HFF-Myc (cell line): ENCODE data around the gene GPC5.

Experiments used
- DNase-seq: peaks from one replicate; pipeline ENCODE4 v3.0.0-alpha.2; 2011; ENCODE audit warnings: low read depth; ENCODE audit errors: extremely low read depth
- H3K4me3 ChIP-seq: replicated peaks from 2 replicates; pipeline ENCODE4 v1.5.1; 2011; ENCODE audit warnings: low read depth, mild to moderate bottlenecking, control low read depth, low read length
- TF ChIP-seq, protein P1 (sequence below): IDR thresholded peaks from 2 replicates; pipeline ENCODE4 v1.5.1; 2012; ENCODE audit warnings: mild to moderate bottlenecking, low read depth, low read length, control low read depth; ENCODE audit errors: missing control alignments

Gene GPC5

GRCh38 chr13:92574499-92574898 lies 1176.1 kb downstream of the GPC5 start:
- no peak for DNase-seq
- no peak overlapping the region for H3K4me3 ChIP-seq
- TF ChIP-seq, protein P1, sequence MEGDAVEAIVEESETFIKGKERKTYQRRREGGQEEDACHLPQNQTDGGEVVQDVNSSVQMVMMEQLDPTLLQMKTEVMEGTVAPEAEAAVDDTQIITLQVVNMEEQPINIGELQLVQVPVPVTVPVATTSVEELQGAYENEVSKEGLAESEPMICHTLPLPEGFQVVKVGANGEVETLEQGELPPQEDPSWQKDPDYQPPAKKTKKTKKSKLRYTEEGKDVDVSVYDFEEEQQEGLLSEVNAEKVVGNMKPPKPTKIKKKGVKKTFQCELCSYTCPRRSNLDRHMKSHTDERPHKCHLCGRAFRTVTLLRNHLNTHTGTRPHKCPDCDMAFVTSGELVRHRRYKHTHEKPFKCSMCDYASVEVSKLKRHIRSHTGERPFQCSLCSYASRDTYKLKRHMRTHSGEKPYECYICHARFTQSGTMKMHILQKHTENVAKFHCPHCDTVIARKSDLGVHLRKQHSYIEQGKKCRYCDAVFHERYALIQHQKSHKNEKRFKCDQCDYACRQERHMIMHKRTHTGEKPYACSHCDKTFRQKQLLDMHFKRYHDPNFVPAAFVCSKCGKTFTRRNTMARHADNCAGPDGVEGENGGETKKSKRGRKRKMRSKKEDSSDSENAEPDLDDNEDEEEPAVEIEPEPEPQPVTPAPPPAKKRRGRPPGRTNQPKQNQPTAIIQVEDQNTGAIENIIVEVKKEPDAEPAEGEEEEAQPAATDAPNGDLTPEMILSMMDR, result no peak

DNA sequence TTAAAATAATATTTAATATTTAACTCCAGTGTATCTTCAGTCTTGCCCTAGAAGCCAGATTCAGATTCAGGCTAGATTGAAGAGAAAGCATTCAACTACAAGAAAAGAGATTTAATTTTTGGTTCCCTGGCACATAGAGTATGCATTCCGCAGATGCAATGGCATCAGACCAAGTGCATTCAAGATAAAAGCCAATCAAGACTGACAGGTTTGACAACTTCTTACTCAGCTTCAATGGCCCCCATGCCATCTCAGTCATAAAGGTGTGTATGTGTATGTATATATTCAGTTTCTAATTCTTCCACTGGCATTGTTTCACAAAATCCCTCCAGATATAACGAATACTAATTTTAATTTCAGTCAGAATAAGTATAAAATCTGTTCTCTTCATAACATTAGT lies 1177.4 kb downstream of the GPC5 start:
- no peak for DNase-seq
- H3K4me3 ChIP-seq, result no peak overlapping the region
- TF ChIP-seq, protein P1, result no peak

GRCh38 chr13:92578358-92578757 lies 1179.9 kb downstream of the GPC5 start:
- TF ChIP-seq, protein P1, result no peak
- H3K4me3 ChIP-seq, result no peak overlapping the region
- no peak for DNase-seq

GRCh38 chr13:92589955-92590354 lies 1191.5 kb downstream of the GPC5 start:
- H3K4me3 ChIP-seq, result no peak overlapping the region
- no peak for DNase-seq
- TF ChIP-seq, protein P1, result no peak

DNA sequence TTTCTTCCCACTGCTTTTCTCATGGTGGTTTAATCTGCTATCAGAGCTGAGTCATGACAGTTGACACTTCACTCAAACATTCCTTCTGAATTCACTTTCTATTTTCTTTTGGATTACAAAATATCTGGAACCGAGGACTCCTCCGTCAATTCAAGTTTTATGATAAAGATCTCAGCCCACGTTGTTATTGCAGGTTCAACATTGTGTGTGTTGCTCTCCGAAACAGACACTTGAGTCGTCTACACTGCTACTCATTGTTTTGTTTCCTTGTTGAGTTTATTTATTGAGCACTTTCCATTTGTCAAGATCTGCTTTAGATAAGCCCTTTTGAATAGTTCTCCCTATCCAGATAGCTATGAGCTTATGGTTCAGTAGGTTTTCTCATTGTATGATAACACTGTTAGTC lies 1192.1 kb downstream of the GPC5 start:
- H3K4me3 ChIP-seq, result no peak overlapping the region
- TF ChIP-seq, protein P1, result no peak
- no peak for DNase-seq

GRCh38 chr13:92591117-92591516 lies 1192.7 kb downstream of the GPC5 start:
- TF ChIP-seq, protein P1, result no peak
- DNase-seq, result no peak
- no peak overlapping the region for H3K4me3 ChIP-seq

GRCh38 chr13:92592757-92593156 lies 1194.3 kb downstream of the GPC5 start:
- DNase-seq, result no peak
- TF ChIP-seq, protein P1, result no peak
- no peak overlapping the region for H3K4me3 ChIP-seq
